ENCODE results near the gene RNU1-1.
"Not testable (repeated sequence)": the region's sequence is repeated elsewhere in the genome, so short reads cannot be mapped to it uniquely, and the experiment has no call there.

DNA sequence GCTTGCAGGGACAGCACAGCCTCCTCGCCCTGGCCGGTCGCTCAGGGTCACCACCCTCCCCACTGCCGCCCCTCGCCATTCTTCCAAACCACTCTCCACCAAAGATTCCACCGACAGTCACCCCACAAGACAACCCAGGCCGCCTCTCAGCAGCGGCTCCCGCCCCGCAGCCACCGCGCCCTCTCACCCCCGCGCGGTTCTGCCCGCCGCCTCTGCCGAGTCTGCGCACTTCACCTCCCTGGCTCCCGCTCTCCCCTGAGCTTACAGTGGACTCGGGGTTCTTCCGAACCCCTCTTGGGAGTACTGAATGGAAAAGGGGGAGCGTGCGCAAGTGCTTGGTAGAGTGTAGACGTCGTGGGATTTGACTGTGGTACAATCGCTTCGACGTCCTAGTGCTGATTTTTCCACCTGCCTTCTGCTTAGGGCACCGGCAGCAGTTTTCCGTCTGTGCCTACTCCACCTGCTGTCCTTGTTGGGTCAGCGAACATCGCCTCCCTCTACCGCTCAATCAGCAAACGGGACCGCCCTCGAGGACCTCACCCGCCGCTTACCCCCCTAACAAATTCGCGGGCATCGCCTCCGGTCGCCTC lies 20.2 kb upstream of the RNU1-1 start:
- TF ChIP-seq CTCF (IDR thresholded peaks at IDR 0.05; ENCODE audit: insufficient read depth, low read length, poor library complexity, severe bottlenecking); EZH2phosphoT487 (conservative IDR thresholded peaks at IDR 0.05; ENCODE audit: low read length): not testable (repeated sequence)
